ENCODE results near the gene FKBP11.

The FKBP11 gene

GRCh38 chr12:48925304-48926011 is at the start of gene FKBP11:
Gene FKBP11 (minus strand): TSS chr12:48925492. CDS start chr12:48925428, 64 bp downstream.
- FAIRE-seq: no peak

GRCh38 chr12:48973941-48974673 is 48.8 kb upstream of the FKBP11 start:
- FAIRE-seq: no peak

GRCh38 chr12:48973531-48973930 is 48.2 kb upstream of the FKBP11 start:
- no peak for FAIRE-seq

DNA sequence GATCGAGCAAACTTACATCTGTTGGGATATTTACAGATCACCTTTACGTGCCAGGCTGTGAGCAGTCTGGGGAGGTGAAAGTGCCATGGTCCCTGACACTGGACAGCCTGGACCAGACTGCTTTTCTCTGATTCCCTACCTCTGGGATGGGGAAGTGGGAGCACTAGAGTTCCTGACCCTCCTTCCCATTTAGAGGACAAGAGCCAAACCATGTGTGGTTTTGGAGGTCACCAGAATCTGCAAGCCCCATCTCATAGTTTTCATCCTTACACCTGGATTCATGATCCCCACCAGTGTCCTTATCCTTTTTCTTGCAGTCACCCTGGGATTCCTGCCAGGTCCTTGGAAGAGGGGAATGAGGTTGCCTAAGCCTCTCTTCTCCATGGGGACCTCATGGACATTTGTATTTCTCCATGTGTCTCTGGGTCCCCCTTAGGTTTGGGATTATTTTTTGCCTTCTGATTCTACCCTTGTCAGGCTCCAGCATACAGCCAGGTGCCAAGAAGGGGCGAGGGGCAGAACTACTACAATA is 47.7 kb upstream of the FKBP11 start:
- no peak for FAIRE-seq

GRCh38 chr12:48972213-48972951 is 47.1 kb upstream of the FKBP11 start:
- no peak for FAIRE-seq

DNA sequence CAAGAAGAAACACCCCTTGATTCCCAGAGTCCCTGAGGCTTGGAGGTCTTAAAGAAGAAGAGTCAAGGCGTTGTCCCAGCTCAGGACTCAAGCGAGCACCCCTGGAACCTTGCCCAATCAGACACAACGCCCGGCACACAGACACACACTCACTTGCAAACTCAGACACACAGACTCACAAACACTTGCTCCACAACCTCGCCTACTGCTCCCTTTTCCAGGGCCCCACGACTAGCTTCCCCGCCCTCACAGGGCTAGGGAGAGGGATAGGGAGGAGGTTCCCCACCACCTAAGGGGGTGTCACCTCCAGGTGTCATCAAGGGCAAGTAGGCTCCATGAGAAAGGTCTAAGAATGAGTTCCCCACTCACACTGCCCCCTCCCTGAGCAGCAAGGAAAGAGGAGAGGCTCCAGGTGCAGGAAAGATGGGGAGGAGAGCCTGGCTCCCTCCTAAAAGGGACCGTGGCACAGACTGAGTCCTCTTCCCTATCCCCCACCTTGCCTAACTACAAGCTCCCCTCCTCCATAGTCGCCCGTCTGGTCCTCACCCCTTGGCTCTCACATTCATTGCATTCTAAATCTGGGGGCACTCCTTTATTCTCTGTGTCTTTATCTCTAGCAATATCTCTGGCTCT is 45.5 kb upstream of the FKBP11 start:
- FAIRE-seq: no peak

- FAIRE-seq: no peak
Measured at GRCh38 chr12:48969833-48970701, 44.8 kb upstream of the FKBP11 start.

GRCh38 chr12:48969160-48969771 is 44.0 kb upstream of the FKBP11 start:
- FAIRE-seq: no peak

DNA sequence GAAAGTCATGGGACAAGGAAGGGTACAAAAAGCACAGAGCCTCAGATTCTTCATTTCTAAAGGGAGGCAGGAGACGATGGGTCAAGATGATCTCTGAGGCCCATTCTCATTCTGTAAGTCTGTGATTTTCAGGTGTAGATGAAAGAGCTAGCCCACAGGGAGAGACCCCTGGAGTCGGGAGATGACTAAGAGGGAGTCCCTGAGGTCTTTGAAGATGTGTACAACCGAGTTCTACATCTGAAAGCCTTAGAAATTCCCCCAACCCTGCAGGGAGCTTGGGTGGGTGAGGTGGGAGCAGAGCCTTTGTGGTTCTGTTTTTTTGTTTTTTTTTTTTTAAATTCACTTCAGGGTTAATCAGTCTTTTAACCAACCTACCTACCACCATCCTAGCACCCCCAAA is 43.2 kb upstream of the FKBP11 start:
- FAIRE-seq: no peak

- FAIRE-seq: no peak
Measured at GRCh38 chr12:48967991-48968390, 42.7 kb upstream of the FKBP11 start.

DNA sequence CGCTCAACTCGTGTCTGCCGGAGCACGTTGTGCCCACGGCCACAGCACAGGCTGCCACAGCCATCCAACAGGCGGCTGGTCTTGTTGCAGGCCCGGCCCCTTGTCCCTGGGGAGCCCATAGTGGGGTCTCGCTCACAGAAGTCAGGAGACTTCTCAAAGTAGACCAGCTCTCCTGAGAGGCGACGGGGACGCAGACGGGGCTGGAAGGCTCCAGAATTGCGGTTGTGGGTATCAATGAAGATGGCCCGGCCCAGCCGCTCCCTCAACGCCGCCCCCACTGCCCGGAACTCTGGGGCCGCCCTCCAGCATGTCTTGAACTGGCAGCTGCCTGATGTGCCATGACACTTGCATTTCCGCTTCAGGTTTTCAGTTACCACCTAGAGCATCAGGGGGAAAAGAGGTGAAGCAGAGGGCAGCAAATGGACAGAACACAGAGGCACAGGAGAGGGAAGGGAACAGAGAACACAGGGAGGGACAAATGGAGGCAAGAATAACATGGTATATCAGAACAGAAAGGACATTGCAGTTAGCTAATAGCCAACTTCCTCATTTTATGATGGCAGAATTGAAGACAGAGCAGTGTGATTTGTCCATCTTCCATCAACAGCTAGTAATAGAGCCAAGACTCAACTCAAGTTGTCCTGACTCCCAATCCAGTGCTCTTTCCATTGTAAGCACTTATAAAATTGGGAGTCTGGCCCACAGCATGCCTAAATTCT is 41.0 kb upstream of the FKBP11 start:
- FAIRE-seq: no peak

GRCh38 chr12:48965298-48965838 is 40.1 kb upstream of the FKBP11 start:
- no peak for FAIRE-seq

DNA sequence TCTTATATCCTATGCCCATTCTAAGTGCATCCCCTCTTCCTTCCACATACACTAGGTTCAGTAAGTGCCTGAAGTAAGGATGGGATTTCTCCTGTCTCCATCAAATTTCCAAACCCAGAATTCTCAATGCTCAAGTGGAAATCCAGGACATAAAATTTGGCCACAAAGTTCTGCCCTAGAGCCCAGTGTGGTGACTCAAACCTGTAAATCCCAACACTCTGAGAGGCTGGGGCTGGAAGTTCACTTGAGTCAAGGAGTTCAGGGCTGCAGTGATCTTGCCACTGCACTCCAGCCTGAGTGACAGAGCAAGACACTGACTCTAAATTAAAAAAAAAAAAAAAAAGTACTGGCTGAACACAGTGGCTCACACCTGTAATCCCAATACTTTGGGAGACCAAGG is 36.5 kb upstream of the FKBP11 start:
- FAIRE-seq: no peak

GRCh38 chr12:48961331-48961730 is 36.0 kb upstream of the FKBP11 start:
- FAIRE-seq: no peak

DNA sequence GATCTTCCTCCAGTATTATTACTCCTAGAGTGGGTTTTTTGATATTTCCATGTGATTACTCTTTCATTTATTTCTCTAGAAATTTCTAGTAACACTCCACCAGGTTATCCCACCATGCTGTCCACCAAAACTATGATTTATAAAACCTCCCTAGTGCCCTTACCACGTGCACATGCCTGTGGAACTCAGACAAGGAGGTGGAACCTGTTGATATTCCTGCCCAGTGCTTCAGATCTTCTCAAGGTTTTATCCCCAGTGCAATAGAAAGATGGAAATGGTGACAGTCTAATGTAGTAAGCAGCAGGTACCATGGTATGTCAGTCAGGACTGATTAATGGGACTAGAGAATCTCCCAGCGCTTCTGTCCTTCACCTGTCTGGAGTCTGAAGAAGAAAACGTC is 35.5 kb upstream of the FKBP11 start:
- no peak for FAIRE-seq

DNA sequence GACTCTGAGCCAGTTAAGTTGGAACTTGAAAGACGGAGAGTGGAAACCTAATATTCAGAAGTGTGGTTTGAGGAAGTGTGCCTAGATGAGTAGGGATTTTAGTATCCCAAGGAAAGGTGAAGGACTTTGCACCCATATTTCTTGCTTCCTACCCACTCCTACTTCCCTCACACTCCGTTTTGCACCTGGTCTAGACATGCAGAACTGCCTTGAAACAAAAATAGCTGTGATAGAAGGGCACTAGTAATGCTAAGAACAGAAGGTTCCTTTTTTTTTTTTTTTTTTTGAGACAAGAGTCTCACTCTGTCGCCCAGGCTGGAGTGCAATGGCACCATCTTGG is 32.7 kb upstream of the FKBP11 start:
- no peak for FAIRE-seq

GRCh38 chr12:48957141-48958048 is 32.1 kb upstream of the FKBP11 start, which contains the start of gene ARF3:
Gene ARF3 (minus strand): TSS chr12:48957487. CDS start chr12:48941095, 16,392 bp downstream.
- FAIRE-seq: no peak

DNA sequence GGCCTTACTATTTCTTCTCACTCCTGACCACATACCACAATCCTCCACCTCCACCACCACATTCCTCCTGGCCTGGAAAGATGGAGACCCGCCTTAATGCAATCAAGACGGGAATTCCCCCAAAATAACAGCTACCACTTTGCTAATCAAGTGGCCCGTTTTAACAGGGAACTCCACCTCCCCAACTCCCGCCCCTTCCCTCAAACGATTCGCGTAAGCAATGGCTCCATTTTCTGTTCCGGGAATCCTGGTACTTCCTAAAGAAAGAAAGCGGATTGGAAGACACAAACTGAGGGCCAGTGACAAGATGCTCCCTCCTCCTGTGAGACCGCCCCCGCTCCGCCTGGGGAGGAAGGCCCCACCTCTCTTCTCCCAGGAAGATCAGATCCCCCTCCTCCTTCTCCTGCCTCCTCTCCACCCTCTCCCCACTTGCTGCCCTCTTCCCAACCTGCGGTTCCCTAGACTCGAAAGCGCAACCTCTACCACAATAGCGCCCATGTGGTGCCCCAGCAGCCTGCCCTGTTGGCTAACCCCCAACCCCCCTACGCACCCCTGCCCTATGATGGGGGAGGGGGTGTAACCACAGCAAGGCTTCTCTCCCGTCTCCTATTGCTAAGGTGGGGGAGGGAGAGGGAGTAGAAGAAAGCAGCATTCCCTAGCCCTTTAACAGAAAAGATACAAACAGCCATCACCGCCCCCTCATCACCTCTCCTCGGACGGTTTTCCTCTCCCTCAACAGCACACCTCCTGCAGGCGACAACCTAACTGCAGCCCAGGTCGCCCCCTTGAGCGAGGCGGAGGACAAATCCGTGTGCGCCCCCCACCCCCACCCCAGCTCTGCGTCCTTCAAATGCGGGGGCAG is 31.2 kb upstream of the FKBP11 start:
- FAIRE-seq: peak; percentile 93

All from A204.1 (cell line).